GM13976 (cell line): Measurements from ENCODE around the gene GTF3C6.
"Not testable (repeated sequence)": the region's sequence is repeated elsewhere in the genome, so short reads cannot be mapped to it uniquely, and the experiment has no call there.

Source experiments
- DNase-seq: peaks from one replicate; pipeline ENCODE4 v3.0.0; 2012; ENCODE audit warnings: low spot score
- in situ Hi-C: fragments of 300-500 bp; cut with MboI; formaldehyde crosslinking; loops from one replicate; pipeline ENCODE4 v1.12.0; 2022; ENCODE audit warnings: low sequenced_read_pairs, mixed read lengths, inconsistent platforms; ENCODE audit not compliant: unreplicated experiment
- TF ChIP-seq, protein P1 (sequence below): IDR thresholded peaks from 2 replicates; pipeline ENCODE4 v1.5.1; 2012; ENCODE audit warnings: borderline replicate concordance, mild to moderate bottlenecking; ENCODE audit not compliant: insufficient read depth; ENCODE audit errors: extremely low read depth, missing control alignments, control extremely low read depth

GTF3C6 gene

GRCh38 chr6:110999634-111000270, 41.2 kb downstream of the GTF3C6 start:
- DNase-seq, result no peak
- in situ Hi-C loops, result loop anchor here (25.0 kb wide), 1 partner anchor 638 kb away; no protein-coding TSS in a partner anchor
- TF ChIP-seq, protein P1, sequence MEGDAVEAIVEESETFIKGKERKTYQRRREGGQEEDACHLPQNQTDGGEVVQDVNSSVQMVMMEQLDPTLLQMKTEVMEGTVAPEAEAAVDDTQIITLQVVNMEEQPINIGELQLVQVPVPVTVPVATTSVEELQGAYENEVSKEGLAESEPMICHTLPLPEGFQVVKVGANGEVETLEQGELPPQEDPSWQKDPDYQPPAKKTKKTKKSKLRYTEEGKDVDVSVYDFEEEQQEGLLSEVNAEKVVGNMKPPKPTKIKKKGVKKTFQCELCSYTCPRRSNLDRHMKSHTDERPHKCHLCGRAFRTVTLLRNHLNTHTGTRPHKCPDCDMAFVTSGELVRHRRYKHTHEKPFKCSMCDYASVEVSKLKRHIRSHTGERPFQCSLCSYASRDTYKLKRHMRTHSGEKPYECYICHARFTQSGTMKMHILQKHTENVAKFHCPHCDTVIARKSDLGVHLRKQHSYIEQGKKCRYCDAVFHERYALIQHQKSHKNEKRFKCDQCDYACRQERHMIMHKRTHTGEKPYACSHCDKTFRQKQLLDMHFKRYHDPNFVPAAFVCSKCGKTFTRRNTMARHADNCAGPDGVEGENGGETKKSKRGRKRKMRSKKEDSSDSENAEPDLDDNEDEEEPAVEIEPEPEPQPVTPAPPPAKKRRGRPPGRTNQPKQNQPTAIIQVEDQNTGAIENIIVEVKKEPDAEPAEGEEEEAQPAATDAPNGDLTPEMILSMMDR, result peak; percentile 25

- TF ChIP-seq, protein P1, result no peak
- in situ Hi-C loops, result loop anchor here (25.0 kb wide), 1 partner anchor 635 kb away; no protein-coding TSS in a partner anchor
- DNase-seq, result no peak
These were observed 43.8 kb downstream of the GTF3C6 start for GRCh38 chr6:111002350-111002749.

DNA sequence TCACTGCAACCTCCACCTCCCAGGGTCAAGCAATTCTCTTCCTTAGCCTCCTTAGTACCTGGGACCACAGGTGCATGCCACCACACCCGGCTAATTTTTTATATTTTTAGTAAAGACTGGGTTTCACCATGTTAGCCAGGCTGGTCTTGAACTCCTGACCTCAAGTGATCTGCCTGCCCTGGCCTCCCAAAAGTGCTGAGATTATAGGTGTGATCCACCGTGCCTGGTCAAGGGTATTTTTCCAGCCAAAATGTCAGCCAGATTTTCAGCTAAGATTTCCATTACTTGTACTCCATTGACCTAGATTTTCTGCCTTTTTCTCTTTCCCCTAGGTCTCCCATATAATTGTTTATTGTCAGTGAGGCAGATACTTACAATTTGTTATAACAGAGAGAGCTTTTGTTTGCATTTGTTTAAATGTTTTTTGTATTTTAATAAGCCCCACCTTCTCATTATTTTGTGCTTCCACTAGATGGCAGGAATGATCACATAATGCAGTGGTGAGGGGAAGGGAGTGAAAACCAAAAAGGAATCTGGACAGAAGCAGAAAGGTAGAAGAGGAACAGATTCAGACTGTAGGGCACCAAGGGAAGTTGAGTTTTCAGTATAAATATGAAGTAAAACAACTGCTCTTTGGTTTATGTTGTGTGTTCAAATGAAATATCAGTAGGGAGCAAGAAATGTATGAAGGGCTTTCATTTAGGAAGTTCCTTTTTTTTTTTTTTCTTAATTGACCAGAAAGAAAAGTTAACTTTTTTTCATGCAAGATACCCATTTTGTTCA, 53.0 kb downstream of the GTF3C6 start:
- peak; percentile 62 for DNase-seq
- TF ChIP-seq, protein P1, result peak; percentile 57
- in situ Hi-C loops, result loop anchor here (25.0 kb wide), 1 partner anchor 626 kb away; no protein-coding TSS in a partner anchor

GRCh38 chr6:111012143-111012452, 53.6 kb downstream of the GTF3C6 start:
- in situ Hi-C loops, result loop anchor here (25.0 kb wide), 1 partner anchor 625 kb away; no protein-coding TSS in a partner anchor
- DNase-seq, result no peak
- TF ChIP-seq, protein P1, result no peak

DNA sequence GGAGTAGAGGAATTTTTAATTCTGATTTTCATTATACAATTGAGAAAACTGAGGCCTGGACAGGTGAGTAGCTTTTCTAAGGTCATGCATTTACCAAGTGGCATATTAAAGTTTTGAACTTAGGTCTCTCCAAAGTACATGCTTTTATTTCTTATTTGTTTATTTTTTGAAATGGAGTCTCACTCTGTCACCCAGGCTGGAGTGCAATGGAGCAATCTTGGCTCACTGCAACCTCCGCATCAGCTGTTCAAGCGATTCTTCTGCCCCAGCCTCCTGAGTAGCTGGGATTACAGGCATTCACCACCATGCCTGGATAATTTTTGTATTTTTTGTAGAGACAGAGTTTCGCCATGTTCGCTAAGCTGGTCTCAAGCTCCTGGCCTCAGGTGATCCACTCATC, 54.0 kb downstream of the GTF3C6 start:
- in situ Hi-C loops, result loop anchor here (25.0 kb wide), 1 partner anchor 625 kb away; no protein-coding TSS in a partner anchor
- DNase-seq, result not testable (repeated sequence)

DNA sequence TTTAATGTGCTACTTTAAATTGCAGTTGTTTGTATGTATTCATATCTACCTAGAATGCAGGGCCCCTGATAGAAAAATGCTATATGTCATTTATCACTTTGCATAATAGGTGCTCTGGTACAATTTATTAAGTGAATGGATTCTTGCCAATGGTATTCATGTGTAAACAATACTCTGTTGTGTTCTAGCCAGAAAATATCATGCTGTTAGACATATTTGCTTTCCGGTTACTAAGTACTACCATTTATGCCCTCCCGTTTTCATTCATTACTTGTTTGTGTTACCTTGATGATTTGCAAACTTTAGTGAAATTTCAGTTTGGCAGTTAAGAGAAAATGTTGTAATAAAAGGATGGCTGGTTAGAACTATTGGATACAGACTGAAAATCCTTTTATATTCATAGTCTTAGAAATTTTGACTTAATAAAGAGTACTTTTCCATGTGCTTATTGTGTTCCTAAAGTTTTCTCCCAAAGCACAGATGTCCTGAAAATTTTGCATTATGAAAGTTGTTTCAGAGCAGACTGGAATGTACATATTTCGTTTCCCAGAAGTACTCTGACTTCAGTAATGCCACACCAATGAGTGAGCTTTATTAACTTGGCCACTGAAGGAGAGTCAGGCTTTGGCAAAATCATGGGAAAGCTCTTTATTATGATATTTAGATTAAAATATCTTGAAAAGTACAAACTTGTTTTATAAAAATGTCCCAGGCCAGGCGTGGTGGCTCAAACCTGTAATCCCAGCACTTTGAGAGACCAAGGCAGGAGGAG, 54.8 kb downstream of the GTF3C6 start:
- no peak for DNase-seq
- in situ Hi-C loops, result loop anchor here (25.0 kb wide), 1 partner anchor 624 kb away; no protein-coding TSS in a partner anchor

More for the DNA sequence above, 54.8 kb downstream of the GTF3C6 start:
- TF ChIP-seq, protein P1, result no peak
